Activated B cell treated with CpG ODN at 0.5 μM for 24 hours (primary cell): ENCODE data around the gene ARID3B. TPM values are rescaled to one million over a fixed set of nuclear protein-coding genes. Genes with fewer than 3 reads are reported as not detected.
"Not testable (repeated sequence)": the region's sequence is repeated elsewhere in the genome, so short reads cannot be mapped to it uniquely, and the experiment has no call there.

Source experiments
- ATAC-seq: fragments of 200-7000 bp; cut with Tn5 transposase; one replicate; pipeline ENCODE4 v1.10.0; 2021; ENCODE audit warnings: low read depth, mild to moderate bottlenecking, moderate library complexity
- CTCF ChIA-PET: fragments of 350-600 bp; sonication (Branson Sonifier 250); formaldehyde crosslinking; loops from one replicate; lab custom pipeline; 2021; ENCODE audit warnings: antibody characterized with exemption; lab: Charles Lee
- POLR2A ChIA-PET: fragments of 350-600 bp; sonication (Branson Sonifier 250); formaldehyde crosslinking; loops from one replicate; lab custom pipeline; 2021; ENCODE audit warnings: antibody characterized with exemption; lab: Charles Lee
- DNase-seq: peaks from one replicate; pipeline ENCODE4 v3.0.0; 2022
- H3K27ac Mint-ChIP-seq: one replicate; pipeline ENCODE4 v1.8.0; 2020; ENCODE audit warnings: mixed read lengths
- H3K27me3 Mint-ChIP-seq: one replicate; pipeline ENCODE4 v1.8.0; 2021; ENCODE audit warnings: mixed read lengths
- H3K36me3 Mint-ChIP-seq: one replicate; pipeline ENCODE4 v1.8.0; 2021; ENCODE audit warnings: low read depth, mixed read lengths
- H3K4me1 Mint-ChIP-seq: one replicate; pipeline ENCODE4 v1.8.0; 2021; ENCODE audit warnings: mixed read lengths
- H3K4me3 Mint-ChIP-seq: one replicate; pipeline ENCODE4 v1.8.0; 2020; ENCODE audit warnings: mild to moderate bottlenecking, mixed read lengths
- H3K9me3 Mint-ChIP-seq: one replicate; pipeline ENCODE4 v1.8.0; 2020; ENCODE audit warnings: mixed read lengths
- CTCF ChIP-seq: fragments of 200-600 bp; IDR thresholded peaks from one replicate; pipeline ENCODE4 v1.8.0; 2022; ENCODE audit warnings: antibody characterized with exemption, mild to moderate bottlenecking
- intact Hi-C: fragments of 100-400 bp; cut with micrococcal nuclease; formaldehyde crosslinking; loops from one replicate; pipeline ENCODE4 v1.15.1; 2024
- total RNA-seq: library from RNA; stranded (reverse); gene quantifications from 2 replicates; pipeline ENCODE4 v1.2.3, GENCODE V29; 2022

Gene ARID3B
- total RNA-seq, 1 donor from 2014 or later, result 26.9 TPM

GRCh38 chr15:74530771-74531143 is 10.3 kb upstream of the ARID3B start:
- ATAC-seq (no peak), DNase-seq (no peak)
- intact Hi-C loops, result no loop called here
- no peak for TF ChIP-seq CTCF
- H3K9me3 Mint-ChIP-seq, result no peaks in the 10 kb centered on the region
- CTCF ChIA-PET, result no interaction called here
- no peak overlapping the region for H3K4me3 Mint-ChIP-seq
- no peaks in the 10 kb centered on the region for H3K4me1 Mint-ChIP-seq
- H3K27ac Mint-ChIP-seq, result no peak overlapping the region
- H3K27me3 Mint-ChIP-seq, result no peaks in the 10 kb centered on the region
- H3K36me3 Mint-ChIP-seq, result no peaks in the 10 kb centered on the region
- POLR2A ChIA-PET, result interaction anchor here (0.6 kb wide), 1 partner anchor 27 kb away, joined by 3 read pairs; no protein-coding TSS in a partner anchor

GRCh38 chr15:74531144-74531811 is 9.7 kb upstream of the ARID3B start:
- intact Hi-C loops, result no loop called here
- no peak for TF ChIP-seq CTCF
- Mint-ChIP-seq H3K36me3 (no peaks in the 10 kb centered on the region), H3K27ac (no peak overlapping the region), H3K9me3 (no peaks in the 10 kb centered on the region), H3K27me3 (no peaks in the 10 kb centered on the region), H3K4me1 (no peaks in the 10 kb centered on the region), H3K4me3 (no peak overlapping the region)
- CTCF ChIA-PET, result no interaction called here
- DNase-seq, result no peak
- POLR2A ChIA-PET, result interaction anchor here (0.6 kb wide), 1 partner anchor 26 kb away, joined by 3 read pairs; no protein-coding TSS in a partner anchor
- no peak for ATAC-seq

- no peak overlapping the region for H3K4me3 Mint-ChIP-seq
- ATAC-seq, result no peak
- no peaks in the 10 kb centered on the region for H3K9me3 Mint-ChIP-seq
- no peaks in the 10 kb centered on the region for H3K27me3 Mint-ChIP-seq
- ChIA-PET CTCF (no interaction called here), POLR2A (no interaction called here)
- intact Hi-C loops, result no loop called here
- H3K4me1 Mint-ChIP-seq, result peaks cover 11% of the 10 kb centered on the region
- no peak overlapping the region for H3K27ac Mint-ChIP-seq
- TF ChIP-seq CTCF, result no peak
- H3K36me3 Mint-ChIP-seq, result peaks cover 4% of the 10 kb centered on the region
- DNase-seq, result no peak
Measured at GRCh38 chr15:74535388-74536084, 5.5 kb upstream of the ARID3B start.

- Mint-ChIP-seq H3K9me3 (no peaks in the 10 kb centered on the region), H3K4me3 (no peak overlapping the region), H3K36me3 (peaks cover 13% of the 10 kb centered on the region), H3K4me1 (peaks cover 25% of the 10 kb centered on the region), H3K27me3 (no peaks in the 10 kb centered on the region), H3K27ac (no peak overlapping the region)
- ChIA-PET POLR2A (no interaction called here), CTCF (no interaction called here)
- ATAC-seq (no peak), DNase-seq (no peak)
- no peak for TF ChIP-seq CTCF
- intact Hi-C loops, result no loop called here
Measured at GRCh38 chr15:74537736-74538135, 3.3 kb upstream of the ARID3B start.

GRCh38 chr15:74539521-74539920 is 1.5 kb upstream of the ARID3B start:
- DNase-seq, intact Hi-C loops, ATAC-seq, H3K27me3 Mint-ChIP-seq, H3K9me3 Mint-ChIP-seq, H3K27ac Mint-ChIP-seq: not testable (repeated sequence)
- Mint-ChIP-seq H3K36me3 (peaks cover 16% of the 10 kb centered on the region), H3K4me3 (peak overlapping the region; percentile 58), H3K4me1 (peaks cover 38% of the 10 kb centered on the region)
- ChIA-PET CTCF (interaction anchor here (1.8 kb wide), 1 partner anchor 157 kb away, joined by 5 read pairs; no protein-coding TSS in a partner anchor), POLR2A (interaction anchor here (1.4 to 2.5 kb wide), 3 partner anchors 76 to 911 kb away, joined by 3 to 37 read pairs (median 5); partner anchors contain the start of gene CLK3)
